NCI-H1436 treated with DMSO at 0.1 percent for 48 hours (cell line): Measurements from ENCODE around the gene FOXA3.

Source experiments
- DNase-seq: peaks from one replicate; lab custom pipeline; 2025; lab: John Stamatoyannopoulos, UW

The FOXA3 gene

GRCh38 chr19:45863840-45864628 lies at the start of gene FOXA3:
Gene FOXA3 (plus strand): TSS chr19:45864326. CDS start chr19:45864457, 131 bp downstream.
- DNase-seq, result no peak

GRCh38 chr19:45814851-45815480 lies 49.2 kb upstream of the FOXA3 start, which contains the start of gene RSPH6A:
Gene RSPH6A (minus strand): TSS chr19:45815308. CDS start chr19:45815176, 132 bp downstream.
- DNase-seq, result no peak

- no peak for DNase-seq
Measured at GRCh38 chr19:45815481-45816216, 48.5 kb upstream of the FOXA3 start.

GRCh38 chr19:45816236-45817009 lies 47.7 kb upstream of the FOXA3 start:
- DNase-seq, result no peak

- DNase-seq, result peak; percentile 26
Measured at GRCh38 chr19:45817010-45817724, 47.0 kb upstream of the FOXA3 start.

- DNase-seq, result no peak
Measured at GRCh38 chr19:45817725-45818301, 46.3 kb upstream of the FOXA3 start.

GRCh38 chr19:45819769-45820168 lies 44.4 kb upstream of the FOXA3 start:
- DNase-seq, result no peak

GRCh38 chr19:45820413-45821102 lies 43.6 kb upstream of the FOXA3 start:
- DNase-seq, result no peak

GRCh38 chr19:45821103-45821521 lies 43.0 kb upstream of the FOXA3 start:
- DNase-seq, result no peak

- DNase-seq, result no peak
Measured at GRCh38 chr19:45821570-45821969, 42.6 kb upstream of the FOXA3 start.

- DNase-seq, result no peak
Measured at GRCh38 chr19:45822716-45823115, 41.4 kb upstream of the FOXA3 start.

GRCh38 chr19:45823182-45823581 lies 40.9 kb upstream of the FOXA3 start:
- DNase-seq, result no peak

- DNase-seq, result no peak
Measured at GRCh38 chr19:45824041-45824471, 40.1 kb upstream of the FOXA3 start.

GRCh38 chr19:45824531-45825262 lies 39.4 kb upstream of the FOXA3 start:
- no peak for DNase-seq

- no peak for DNase-seq
Measured at GRCh38 chr19:45825263-45825605, 38.9 kb upstream of the FOXA3 start.

- DNase-seq, result no peak
Measured at GRCh38 chr19:45825917-45826893, 37.9 kb upstream of the FOXA3 start.

GRCh38 chr19:45826934-45827333 lies 37.2 kb upstream of the FOXA3 start:
- DNase-seq, result no peak

GRCh38 chr19:45827459-45828093 lies 36.5 kb upstream of the FOXA3 start:
- DNase-seq, result no peak
